Suprapubic skin (tissue), 4 donors: Measurements from ENCODE around the gene NFIC. TPM values are rescaled to one million over a fixed set of nuclear protein-coding genes. Genes with fewer than 3 reads are reported as not detected.

Source experiments
- DNase-seq, 2 donors: peaks; one replicate each; pipeline ENCODE4 v3.0.0-alpha.2; 2019; ENCODE audit warnings: low spot score in 2 of 2
- H3K27ac ChIP-seq: fragments of 200-600 bp; sonication (generic); one replicate; pipeline ENCODE4 v1.5.1; 2019
- H3K27me3 ChIP-seq: fragments of 200-600 bp; sonication (generic); one replicate; pipeline ENCODE4 v1.5.1; 2019
- H3K36me3 ChIP-seq: fragments of 200-600 bp; sonication (generic); one replicate; pipeline ENCODE4 v1.5.1; 2019
- H3K4me1 ChIP-seq: fragments of 200-600 bp; sonication (generic); one replicate; pipeline ENCODE4 v1.5.1; 2019
- H3K4me3 ChIP-seq: fragments of 200-600 bp; sonication (generic); one replicate; pipeline ENCODE4 v1.5.1; 2019; ENCODE audit warnings: mild to moderate bottlenecking
- H3K9me3 ChIP-seq: fragments of 200-600 bp; sonication (generic); one replicate; pipeline ENCODE4 v1.5.1; 2019
- EP300 ChIP-seq: sonication (generic); formaldehyde crosslinking; IDR thresholded peaks from one replicate; pipeline ENCODE4 v1.6.1; 2017; ENCODE audit warnings: antibody characterized with exemption
- POLR2A ChIP-seq, 2 donors: fragments of 450-650 bp; IDR thresholded peaks; one replicate each; pipeline ENCODE4 v1.6.1; 2017; ENCODE audit warnings: antibody characterized with exemption in 2 of 2, mild to moderate bottlenecking in 2 of 2, moderate library complexity in 2 of 2
- POLR2AphosphoS5 ChIP-seq, 3 donors: sonication (generic); formaldehyde crosslinking; IDR thresholded peaks; one replicate each; pipeline ENCODE4 v1.6.1; 2017; ENCODE audit warnings: antibody characterized with exemption in 3 of 3
- WGBS: methylation state at CpG from one replicate; pipeline ENCODE4 v1.1.5; 2018; 5-methylcytosine and 5-hydroxymethylcytosine counted together
- total RNA-seq, 4 donors: library from RNA; depleted of rRNA; stranded (reverse); fragments of >200 nt; gene quantifications; one replicate each; pipeline ENCODE4 v1.1.0, GENCODE V29; 2016
- TF ChIP-seq, protein P1 (sequence below), 2 donors: fragments of 200-600 bp in 1 of 2; fragments of 450-650 bp in 1 of 2; sonication (generic) in 1 of 2; IDR thresholded peaks; one replicate each; pipeline ENCODE4 v1.5.1; 2016 to 2019; ENCODE audit warnings: antibody characterized with exemption in 2 of 2, mild to moderate bottlenecking in 1 of 2, moderate library complexity in 1 of 2

NFIC gene
- total RNA-seq, 4 donors from 2014 or later, result 135 to 234 (median 194) TPM

- Histone ChIP-seq H3K36me3 (peaks cover 28% of the 10 kb centered on the region), H3K27ac (no peak overlapping the region), H3K27me3 (no peaks in the 10 kb centered on the region), H3K9me3 (no peaks in the 10 kb centered on the region), H3K4me3 (no peak overlapping the region), H3K4me1 (peaks cover 33% of the 10 kb centered on the region)
- DNase-seq, result peak in 1 of 2 donors; percentile 57
- TF ChIP-seq, protein P1, sequence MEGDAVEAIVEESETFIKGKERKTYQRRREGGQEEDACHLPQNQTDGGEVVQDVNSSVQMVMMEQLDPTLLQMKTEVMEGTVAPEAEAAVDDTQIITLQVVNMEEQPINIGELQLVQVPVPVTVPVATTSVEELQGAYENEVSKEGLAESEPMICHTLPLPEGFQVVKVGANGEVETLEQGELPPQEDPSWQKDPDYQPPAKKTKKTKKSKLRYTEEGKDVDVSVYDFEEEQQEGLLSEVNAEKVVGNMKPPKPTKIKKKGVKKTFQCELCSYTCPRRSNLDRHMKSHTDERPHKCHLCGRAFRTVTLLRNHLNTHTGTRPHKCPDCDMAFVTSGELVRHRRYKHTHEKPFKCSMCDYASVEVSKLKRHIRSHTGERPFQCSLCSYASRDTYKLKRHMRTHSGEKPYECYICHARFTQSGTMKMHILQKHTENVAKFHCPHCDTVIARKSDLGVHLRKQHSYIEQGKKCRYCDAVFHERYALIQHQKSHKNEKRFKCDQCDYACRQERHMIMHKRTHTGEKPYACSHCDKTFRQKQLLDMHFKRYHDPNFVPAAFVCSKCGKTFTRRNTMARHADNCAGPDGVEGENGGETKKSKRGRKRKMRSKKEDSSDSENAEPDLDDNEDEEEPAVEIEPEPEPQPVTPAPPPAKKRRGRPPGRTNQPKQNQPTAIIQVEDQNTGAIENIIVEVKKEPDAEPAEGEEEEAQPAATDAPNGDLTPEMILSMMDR (IDR thresholded peaks at IDR 0.05), result no peak
- WGBS, result 60% methylated on average over 2 of the region's 22 CpGs
Observed at GRCh38 chr19:3510727-3511126, 144.3 kb downstream of the NFIC start.

GRCh38 chr19:3511506-3512251, 145.3 kb downstream of the NFIC start:
- TF ChIP-seq, protein P1 (IDR thresholded peaks at IDR 0.05), result no peak
- TF ChIP-seq POLR2AphosphoS5 (IDR thresholded peaks at IDR 0.05) (no peak), EP300 (no peak), POLR2A (IDR thresholded peaks at IDR 0.05) (no peak)
- peaks cover 28% of the 10 kb centered on the region for H3K36me3 ChIP-seq
- WGBS, result 69% methylated on average over 21 of the region's 26 CpGs
- no peaks in the 10 kb centered on the region for H3K27me3 ChIP-seq
- no peak overlapping the region for H3K4me3 ChIP-seq
- peaks cover 32% of the 10 kb centered on the region for H3K4me1 ChIP-seq
- no peaks in the 10 kb centered on the region for H3K9me3 ChIP-seq
- H3K27ac ChIP-seq, result no peak overlapping the region
- DNase-seq, result peak in 1 of 2 donors; percentile 58

DNA sequence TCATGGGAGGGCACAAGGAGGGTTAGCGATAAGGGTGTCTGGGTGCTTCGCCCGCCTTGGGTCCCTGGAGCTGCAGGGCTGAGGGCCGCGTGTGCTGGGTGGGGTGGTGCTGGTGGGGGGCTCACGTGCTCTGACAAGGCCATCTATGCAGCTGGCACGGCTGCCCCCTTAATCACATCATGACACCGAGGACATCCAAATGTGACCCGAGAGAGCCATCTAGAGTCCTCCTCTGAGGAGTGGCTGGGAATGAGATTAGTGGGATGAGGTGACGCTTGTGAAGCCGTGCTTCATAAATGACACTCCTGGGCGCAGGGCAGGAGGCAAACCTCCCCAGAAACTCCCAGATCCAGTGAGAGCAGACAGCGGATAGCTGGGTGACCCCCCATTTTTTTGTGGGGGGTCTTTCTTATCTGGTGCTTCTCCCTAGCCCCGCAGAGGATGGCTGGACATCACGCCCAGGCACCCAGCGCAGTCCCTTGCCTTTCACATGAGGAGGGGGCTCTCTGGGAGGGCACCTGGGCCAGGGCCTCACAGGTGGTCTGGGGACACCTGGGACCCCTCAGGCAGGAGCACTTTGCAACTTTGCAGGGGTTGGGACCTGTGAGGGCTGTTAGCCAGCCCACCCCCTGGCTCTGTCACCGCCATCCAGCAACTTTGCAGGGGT, 146.3 kb downstream of the NFIC start:
- no peak for TF ChIP-seq POLR2A (IDR thresholded peaks at IDR 0.05)
- no peak for TF ChIP-seq POLR2AphosphoS5 (IDR thresholded peaks at IDR 0.05)
- TF ChIP-seq, protein P1 (IDR thresholded peaks at IDR 0.05), result no peak
- TF ChIP-seq EP300, result no peak
- H3K4me3 ChIP-seq, result no peak overlapping the region
- 90% methylated on average over 8 of the region's 17 CpGs for WGBS
- H3K9me3 ChIP-seq, result no peaks in the 10 kb centered on the region
- peaks cover 22% of the 10 kb centered on the region for H3K4me1 ChIP-seq
- peaks cover 28% of the 10 kb centered on the region for H3K36me3 ChIP-seq
- DNase-seq, result peak in 1 of 2 donors; percentile 54
- no peak overlapping the region for H3K27ac ChIP-seq
- H3K27me3 ChIP-seq, result no peaks in the 10 kb centered on the region

DNA sequence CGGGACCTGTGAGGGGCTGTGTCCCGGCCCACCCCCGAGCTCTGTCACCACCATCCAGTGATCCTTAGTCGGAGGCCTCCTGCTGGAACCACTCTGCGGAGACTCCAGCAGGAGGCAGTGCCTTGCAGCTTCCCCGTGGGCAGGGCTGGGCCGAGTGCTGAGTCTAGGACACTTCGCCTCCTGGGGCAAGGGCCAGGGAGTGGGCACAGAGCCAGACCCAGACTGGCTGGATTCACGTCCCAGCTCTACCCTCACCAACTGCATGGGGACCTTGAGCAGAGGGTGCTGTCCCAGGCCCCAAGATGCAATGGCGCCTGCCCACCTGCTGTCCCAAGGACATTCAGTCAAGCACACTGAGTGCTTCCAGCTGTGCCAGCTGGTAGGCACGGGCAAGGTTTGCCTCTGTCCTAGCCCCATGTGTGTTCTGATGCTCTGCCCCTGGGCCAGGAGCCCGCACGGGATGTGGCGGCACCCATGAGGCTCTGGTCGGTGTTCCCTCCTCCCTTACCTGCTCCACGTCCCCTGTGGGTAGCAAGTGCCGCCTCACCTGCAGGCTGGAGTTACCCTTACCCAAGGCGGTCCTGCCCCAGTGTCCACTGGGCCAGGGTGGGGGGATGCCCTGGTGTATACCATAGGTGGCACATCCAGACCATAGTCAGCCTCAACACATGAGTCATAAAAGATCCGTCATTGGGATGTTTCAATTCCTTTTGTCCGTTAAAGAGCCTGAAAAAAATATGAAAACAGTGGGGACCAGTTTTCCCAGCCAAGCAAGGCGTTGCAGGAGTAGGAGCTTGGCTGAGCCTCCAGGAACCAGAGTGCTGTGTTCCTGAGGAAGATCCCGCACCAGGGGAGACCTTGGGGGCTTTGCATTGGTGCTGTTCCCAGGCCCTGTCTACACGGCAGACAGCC, 147.1 kb downstream of the NFIC start:
- H3K27ac ChIP-seq, result no peak overlapping the region

More for the DNA sequence above, 147.1 kb downstream of the NFIC start:
- WGBS, result 80% methylated on average over 15 of the region's 23 CpGs
- peaks cover 19% of the 10 kb centered on the region for H3K4me1 ChIP-seq
- H3K4me3 ChIP-seq, result no peak overlapping the region
- TF ChIP-seq POLR2A (IDR thresholded peaks at IDR 0.05) (no peak), EP300 (no peak), POLR2AphosphoS5 (IDR thresholded peaks at IDR 0.05) (no peak)
- TF ChIP-seq, protein P1 (IDR thresholded peaks at IDR 0.05), result no peak
- no peaks in the 10 kb centered on the region for H3K9me3 ChIP-seq
- H3K36me3 ChIP-seq, result peaks cover 28% of the 10 kb centered on the region
- no peaks in the 10 kb centered on the region for H3K27me3 ChIP-seq
- DNase-seq, result peak in 1 of 2 donors; percentile 57
